Endothelial cell of umbilical vein (primary cell): ENCODE measurements around the gene P2RY6.

Experiments used
- EZH2 ChIP-seq: IDR thresholded peaks from 2 replicates; pipeline ENCODE4 v1.6.1; 2012; ENCODE audit warnings: borderline replicate concordance, low read depth, mild to moderate bottlenecking, moderate library complexity, low read length, inconsistent platforms; ENCODE audit not compliant: severe bottlenecking
- POLR2AphosphoS5 ChIP-seq: IDR thresholded peaks from 2 replicates; pipeline ENCODE4 v1.6.1; 2012; ENCODE audit warnings: low read depth, mild to moderate bottlenecking, control low read depth, low read length, moderate library complexity; ENCODE audit not compliant: insufficient read depth
- TF ChIP-seq, protein P1 (sequence below), 2 donors: IDR thresholded peaks; 1 replicate in 1 of 2; 2 replicates in 1 of 2; pipeline ENCODE4 v1.5.1; 2011; ENCODE audit warnings: low read length in 2 of 2, mild to moderate bottlenecking in 2 of 2, moderate library complexity in 2 of 2, control low read depth in 1 of 2, inconsistent platforms in 1 of 2, low read depth in 1 of 2; ENCODE audit not compliant: insufficient read depth in 1 of 2; ENCODE audit errors: extremely low read depth in 1 of 2
- TF ChIP-seq, protein P2 (sequence below): IDR thresholded peaks from 2 replicates; pipeline ENCODE4 v1.6.1; 2011; ENCODE audit not compliant: insufficient read depth, insufficient read length

DNA sequence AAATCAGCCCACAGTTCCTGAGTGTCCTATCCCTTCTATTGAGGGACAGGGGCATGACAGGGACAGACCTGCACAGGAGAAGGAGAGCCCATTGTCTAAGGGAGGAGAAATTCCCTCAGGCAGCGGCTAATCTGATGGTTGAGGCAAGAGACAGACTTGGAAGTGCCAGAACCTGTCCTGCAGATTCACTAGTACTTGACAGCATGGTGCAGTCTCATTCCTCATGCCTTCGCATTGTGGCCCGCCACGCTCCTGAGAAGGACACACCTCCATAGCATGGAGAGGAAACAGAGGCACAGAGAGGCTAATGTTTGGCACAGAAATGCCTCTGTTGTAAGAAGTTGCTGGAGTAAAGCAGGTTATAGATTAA, 3.2 kb downstream of the P2RY6 start:
- TF ChIP-seq, protein P1, sequence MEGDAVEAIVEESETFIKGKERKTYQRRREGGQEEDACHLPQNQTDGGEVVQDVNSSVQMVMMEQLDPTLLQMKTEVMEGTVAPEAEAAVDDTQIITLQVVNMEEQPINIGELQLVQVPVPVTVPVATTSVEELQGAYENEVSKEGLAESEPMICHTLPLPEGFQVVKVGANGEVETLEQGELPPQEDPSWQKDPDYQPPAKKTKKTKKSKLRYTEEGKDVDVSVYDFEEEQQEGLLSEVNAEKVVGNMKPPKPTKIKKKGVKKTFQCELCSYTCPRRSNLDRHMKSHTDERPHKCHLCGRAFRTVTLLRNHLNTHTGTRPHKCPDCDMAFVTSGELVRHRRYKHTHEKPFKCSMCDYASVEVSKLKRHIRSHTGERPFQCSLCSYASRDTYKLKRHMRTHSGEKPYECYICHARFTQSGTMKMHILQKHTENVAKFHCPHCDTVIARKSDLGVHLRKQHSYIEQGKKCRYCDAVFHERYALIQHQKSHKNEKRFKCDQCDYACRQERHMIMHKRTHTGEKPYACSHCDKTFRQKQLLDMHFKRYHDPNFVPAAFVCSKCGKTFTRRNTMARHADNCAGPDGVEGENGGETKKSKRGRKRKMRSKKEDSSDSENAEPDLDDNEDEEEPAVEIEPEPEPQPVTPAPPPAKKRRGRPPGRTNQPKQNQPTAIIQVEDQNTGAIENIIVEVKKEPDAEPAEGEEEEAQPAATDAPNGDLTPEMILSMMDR (IDR thresholded peaks at IDR 0.05; ENCODE audit: extremely low read depth in 1 of 2, insufficient read depth in 1 of 2, low read depth in 1 of 2, low read length in 2 of 2): no peak
- TF ChIP-seq EZH2 (no peak), POLR2AphosphoS5 (no peak)
- TF ChIP-seq, protein P2, sequence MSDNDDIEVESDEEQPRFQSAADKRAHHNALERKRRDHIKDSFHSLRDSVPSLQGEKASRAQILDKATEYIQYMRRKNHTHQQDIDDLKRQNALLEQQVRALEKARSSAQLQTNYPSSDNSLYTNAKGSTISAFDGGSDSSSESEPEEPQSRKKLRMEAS: no peak
